Islet of Langerhans (tissue), 1 donor: ENCODE measurements around the gene HTR6.
"Not testable (repeated sequence)": the region's sequence is repeated elsewhere in the genome, so short reads cannot be mapped to it uniquely, and the experiment has no call there.

Experiments
- FAIRE-seq: peaks from one replicate; lab custom pipeline; 2011; peaks lifted over from hg19 to GRCh38; lab: Jason Lieb, UNC

Gene HTR6

DNA sequence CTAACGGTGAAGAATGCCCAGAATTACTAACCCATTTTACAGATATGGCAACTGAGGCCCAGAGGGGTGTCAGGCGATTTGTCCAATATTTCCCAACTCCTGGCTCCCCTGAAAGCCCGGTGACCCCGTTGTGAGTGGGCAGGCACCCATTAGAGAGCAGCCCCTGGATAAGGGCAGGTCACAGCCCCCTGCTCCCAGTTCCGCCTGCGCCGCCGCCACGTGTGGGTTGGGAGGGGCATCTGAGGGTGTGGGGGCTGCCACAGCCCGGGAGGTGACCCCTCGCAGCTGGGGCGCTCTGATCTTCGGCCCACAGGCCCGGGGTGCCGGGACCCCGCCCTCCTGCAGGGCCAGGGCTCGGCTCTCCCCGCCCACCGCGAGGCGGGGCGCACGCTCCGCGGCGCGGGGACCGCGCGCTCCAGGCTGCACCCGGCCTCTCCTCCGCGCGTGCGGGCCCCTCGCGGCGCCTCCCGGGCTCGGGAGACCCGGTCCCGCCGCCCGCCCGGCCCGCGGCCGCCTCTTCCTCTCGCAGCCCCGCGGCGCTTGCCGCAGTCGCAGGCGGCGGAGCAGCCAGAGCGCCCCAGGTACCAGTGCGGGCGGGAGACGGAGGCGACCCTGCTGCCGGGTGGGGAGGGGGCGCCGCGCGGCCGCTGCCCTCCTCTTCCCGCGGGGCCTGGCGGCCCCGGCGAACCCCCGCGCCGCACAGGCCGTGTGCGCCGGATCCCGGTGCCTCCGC, at the start of gene HTR6:
HTR6 (plus strand) TSS at position 423 of the 733 bp plus-strand sequence. CDS start 879 bp downstream, outside the sequence.
- no peak for FAIRE-seq

DNA sequence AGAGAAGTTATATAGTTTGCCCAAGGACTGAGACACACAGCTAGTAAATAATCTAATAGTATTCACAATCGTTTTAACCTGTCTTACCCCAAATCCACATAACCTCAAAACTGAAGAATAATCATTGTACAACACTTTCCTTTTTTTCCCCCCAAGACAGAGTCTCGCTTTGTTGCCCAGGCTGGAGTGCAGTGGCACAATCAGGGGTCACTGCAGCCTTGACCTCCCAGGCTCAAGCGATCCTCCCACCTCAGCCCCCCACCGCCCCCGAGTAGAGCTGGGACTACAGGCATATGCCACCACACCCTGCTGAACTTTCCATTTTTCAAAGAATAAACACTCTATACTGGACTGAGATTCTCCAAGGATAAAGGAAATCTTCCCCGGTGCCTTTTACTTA, 49.2 kb upstream of the HTR6 start:
- no peak for FAIRE-seq

DNA sequence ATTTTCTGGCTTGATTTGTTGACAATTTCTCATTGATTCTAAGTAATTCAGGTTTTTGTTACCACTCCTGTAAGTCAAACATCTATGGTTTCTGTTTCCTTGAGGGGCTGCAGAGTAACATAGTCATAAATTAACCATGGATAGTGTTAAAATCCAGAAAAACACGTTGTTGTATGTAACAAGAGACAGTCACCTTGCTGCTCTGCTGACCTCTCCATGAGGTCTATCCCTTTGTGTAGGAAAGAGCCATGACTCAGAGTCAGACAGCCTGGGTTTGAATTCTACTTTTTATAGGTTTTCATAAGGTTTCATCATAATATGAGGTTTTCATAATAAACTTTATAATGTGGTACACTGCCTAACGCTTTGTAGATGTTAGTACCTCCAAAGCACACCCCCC, 48.2 kb upstream of the HTR6 start:
- no peak for FAIRE-seq

DNA sequence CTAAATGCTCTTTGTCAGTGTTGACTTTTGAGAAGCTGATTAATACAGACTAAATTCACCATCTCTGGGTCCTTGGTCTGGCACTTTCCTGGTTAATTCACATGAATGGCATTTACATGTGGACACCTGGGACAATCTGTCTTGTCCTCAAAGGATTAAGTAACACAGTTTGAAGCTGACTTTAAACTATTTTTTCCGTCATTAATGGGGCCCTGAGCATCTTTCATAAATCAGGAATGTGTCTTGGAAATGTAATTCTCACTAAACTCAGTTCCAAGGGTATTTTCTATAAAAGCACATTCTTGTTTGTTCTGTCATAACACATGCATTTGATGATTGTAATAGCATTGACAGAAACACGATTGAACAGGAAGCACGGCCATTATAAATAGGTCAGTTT, 47.3 kb upstream of the HTR6 start:
- no peak for FAIRE-seq

DNA sequence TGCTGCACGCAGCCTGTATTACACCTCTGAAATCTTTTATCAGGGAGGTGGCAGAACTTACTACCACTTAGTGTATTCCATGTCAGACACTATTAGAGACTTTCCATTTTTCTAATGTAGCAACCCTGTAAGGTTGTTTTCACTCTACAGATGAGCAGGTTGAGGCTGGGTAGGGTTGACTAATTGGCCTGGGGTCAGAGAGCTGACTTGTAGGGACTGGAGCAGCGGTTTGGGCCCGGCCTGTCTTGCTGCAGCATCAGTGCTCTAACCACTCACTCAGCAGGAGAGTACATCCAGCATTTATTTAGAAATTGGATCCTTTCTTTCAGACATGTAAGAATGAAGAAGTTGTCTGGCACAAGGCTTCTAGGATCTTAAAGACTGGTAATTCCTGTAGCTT, 46.2 kb upstream of the HTR6 start:
- FAIRE-seq: no peak

DNA sequence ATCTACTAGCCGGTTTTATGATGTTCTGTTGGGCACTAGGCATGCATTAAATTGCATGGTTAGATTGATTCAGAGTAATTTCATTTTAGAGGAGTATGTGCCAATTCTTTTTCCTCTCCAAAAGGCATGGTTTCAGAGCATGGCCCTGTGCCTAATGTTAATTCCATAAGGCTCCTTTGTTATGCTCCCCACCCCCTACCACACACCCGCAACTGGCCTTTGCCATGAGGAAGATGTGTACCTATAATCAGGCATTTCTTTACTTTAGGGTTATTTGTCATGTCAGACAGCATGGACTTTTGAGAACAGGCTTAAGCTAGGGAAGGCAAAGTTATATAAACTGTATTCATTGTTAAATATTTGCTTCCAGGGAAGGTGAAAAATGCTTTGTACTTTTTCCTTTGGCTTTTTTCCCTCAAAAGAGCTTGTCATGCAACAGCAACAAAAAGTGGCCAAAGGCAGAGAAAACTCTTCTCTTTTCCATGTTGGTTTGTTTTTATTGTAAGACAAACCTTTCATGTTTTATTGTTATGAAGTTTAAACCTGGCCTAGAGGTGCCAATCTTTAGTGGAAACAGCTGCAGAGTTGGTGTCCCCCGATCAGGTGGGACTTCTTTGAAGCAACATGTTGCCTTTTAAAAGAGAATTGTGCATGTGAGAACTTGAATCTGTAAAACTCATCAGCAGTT, 44.8 kb upstream of the HTR6 start:
- FAIRE-seq: no peak

DNA sequence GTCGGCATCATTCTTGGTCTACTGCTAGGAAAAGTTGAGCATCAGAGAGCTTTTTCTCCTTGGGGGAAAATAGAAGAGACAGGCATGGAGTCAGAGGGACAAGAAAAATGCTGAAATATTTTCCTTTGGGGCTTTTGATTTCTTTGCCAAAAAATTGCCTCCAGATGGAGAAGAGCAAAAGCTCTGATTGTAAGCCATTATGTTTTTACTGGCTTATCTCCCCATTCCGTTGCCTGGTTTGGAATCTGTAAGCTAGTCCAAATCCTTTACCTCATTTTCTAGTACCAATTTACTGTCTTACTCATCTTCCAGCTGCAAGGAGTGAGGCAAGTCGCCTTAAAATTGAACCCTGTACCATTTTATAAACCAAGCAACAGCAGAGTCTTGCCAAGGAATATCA, 43.9 kb upstream of the HTR6 start:
- no peak for FAIRE-seq

DNA sequence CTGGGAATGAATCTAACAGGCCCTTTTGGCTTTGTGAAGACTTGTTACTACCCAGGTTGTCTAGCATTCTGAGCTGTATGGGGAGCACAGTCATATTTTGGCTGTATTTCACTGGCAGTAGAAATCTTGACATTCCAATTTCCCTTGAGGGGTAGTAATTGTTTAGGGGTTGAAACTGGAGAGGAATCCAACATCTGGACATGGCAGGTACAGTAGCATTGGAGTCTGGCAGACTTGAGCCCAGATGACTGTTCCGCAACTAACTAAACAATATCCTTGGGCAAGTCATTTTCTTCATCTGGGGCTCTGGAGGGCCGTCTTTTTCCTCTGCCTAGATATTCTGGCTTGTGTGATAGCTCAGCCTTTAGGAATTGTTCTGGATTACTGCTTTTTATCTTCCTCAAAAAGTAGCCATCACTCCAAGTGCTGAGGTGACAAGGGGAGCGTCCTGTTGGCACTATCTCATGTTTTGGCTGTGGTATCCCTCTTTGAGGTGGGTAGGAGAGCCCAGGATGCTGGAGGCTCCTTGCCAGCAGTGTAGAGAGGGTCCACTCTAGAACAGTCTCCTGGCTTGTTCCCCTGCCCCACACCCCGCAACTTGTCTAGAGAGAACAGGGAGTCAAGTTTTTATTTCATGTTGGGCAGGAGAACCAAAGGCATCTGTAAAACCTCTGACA, 43.3 kb upstream of the HTR6 start:
- FAIRE-seq: no peak

DNA sequence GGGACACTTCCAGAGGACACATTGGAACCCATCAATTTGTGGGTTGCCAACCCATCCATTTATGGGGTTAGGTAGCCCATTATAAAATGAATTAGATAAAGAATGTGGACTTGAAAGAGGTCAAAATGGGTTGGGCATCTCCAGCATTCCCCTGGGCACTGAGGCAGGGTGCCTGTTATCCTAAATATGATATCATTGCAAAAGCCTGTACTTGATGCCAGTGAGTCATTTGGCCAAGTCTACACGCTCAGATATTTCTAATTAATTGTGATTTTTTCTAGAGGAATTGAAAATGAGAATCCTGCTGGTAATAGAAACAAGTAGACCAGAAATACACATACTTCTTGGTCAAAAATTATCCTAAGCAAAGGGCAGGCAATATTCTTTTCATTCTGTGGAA, 42.5 kb upstream of the HTR6 start:
- no peak for FAIRE-seq

DNA sequence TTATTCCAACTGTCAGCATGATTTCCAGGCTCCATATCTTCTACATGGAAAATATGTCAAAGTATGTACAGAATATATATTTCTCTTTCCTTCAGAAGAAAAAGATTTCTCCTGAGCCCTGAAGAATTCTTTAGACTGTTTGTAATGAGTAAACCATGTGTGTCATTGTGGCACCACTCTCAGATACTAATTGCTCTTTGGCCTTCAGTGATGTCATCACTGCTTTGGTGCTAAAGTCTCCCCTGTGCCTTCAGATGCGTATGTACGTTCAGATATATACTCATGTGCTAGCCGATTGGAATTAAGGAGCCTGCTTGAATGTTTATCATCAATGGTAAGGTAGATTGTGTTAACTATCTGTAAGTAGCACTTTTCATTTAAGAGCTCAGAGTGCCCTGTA, 41.2 kb upstream of the HTR6 start:
- no peak for FAIRE-seq

DNA sequence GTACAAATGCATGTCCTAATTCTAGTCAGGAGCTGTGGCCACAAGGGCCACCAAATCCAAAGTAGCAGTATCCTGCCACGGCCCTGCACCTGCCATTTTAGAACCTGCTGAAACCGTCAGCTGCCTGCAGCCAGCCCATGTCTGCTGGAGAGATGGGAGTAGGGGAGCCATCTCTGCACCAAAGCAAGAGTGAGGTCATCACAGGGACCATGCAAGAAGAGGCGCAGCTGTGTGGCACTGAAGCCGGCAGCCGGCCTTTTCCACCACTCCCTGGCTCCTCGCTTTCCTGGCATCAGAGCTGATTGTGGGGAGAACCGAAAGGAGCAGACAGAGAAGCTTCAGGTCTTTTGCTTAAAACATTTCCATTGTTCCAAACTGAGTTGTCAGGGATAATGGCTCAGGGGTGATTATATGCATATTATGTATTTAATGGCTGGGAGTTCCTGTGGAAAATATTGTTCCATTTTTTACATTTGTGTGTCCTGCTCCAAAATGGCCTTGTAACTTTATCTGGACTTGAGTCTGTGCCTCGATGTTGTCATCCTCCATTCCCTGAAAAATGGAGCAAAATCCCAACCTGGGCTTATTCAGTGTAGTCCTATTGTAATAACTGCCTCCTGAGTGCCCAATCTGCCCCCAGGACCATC, 39.3 kb upstream of the HTR6 start:
- FAIRE-seq: no peak

DNA sequence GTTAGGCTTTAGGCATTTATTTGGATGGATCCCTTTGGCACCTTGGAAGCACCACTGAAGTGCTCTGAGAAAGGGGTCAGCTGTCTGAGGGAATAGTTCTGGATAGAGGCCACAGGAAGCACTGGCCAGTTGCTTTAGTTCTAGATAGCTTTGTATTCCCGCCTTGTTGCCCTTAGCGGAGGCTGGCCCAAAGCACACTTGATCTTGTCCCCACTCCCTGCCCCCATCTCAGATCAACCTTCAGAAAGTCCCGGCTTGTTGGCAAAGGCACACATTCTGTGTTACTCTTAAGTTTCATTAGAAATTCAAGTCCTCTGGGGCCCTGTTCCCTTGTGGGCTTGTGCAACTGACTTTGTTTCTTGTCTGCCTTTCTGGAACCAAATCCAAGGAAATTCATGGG, 35.8 kb upstream of the HTR6 start:
- no peak for FAIRE-seq

DNA sequence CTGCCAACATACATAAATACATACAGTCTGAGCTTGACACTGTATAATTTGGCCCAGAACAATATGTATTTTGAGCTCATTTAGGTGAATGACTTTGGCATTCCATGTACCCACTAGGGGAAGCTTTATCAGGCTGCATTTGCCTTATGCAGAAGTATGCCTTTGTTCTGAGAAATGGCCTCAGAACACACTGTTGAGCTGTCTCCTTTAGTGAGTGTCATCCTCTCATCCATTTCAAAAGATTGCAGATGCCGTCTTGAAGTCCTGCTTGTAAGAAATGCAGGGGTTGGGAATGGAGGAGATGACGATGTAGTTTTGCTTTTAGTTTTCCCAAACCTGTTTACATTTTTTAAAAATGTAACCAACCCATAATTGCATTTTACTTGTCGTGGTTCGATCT, 35.3 kb upstream of the HTR6 start:
- no peak for FAIRE-seq

DNA sequence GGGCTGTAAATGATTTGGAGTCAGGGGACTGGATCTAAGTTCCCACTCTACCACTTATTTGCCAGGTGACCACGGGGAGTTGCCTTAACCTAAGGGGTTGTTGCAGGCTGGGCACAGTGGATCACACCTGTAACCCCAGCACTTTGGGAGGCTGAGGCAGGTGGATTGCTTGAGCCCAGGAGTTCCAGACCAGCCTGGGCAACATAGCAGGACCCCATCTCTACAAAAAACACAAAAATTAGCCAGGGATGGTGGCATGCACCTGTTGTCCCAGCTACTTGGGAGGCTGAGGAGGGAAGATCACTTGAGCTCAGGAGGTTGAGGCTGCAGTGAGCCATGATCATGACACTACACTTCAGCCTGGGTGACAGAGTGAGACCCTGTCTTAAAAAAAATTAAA, 34.5 kb upstream of the HTR6 start:
- FAIRE-seq: not testable (repeated sequence)

DNA sequence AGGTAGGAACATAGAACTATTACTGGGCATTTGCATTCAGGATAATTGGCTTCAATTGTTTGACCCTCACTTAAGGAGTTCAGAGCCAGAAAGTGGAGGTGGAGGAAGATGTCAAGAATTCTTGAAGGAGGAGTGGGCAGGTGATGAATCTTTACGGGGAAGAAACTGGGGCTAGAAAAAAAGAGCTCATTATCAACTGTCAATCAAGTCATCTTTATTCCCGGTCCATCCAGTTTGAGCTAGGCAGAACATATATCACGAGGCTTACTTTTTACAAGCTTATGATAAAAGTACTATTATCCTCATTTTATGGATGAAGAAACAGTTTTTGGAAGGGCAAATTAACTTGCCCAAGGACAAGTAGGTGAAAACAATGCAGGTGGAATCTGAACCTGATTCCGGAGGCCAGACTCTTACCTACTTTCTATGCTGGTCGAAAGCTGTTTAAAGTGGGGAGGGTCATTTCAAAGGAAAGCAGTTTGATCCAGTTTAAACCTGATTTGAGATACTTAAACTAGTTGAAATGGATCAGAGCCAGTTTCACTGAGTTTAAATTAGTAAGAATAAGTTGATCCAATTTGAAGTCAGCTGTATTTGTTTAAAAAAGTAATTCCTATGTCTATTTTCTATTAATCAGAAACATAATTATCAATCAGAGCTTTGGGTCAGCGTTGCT, 33.8 kb upstream of the HTR6 start:
- no peak for FAIRE-seq

DNA sequence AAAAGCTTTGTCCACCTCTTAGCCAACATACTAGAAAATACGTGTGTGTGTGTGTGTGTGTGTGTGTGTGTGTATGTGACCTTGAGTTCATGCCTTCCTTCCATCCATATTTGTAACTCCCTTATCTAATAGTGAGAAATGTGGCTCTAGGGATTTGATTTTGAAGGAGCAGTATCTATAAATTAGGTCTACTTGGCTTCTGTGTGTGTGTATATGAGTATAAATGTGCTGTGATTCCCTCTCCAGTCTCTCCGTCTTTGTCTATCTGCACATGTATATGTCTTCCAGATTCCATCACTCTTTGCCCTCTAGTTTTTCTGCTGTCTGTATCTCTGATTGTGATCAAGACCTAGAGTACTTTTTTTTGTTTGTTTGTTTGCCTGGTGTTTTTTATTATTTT, 32.5 kb upstream of the HTR6 start:
- no peak for FAIRE-seq

DNA sequence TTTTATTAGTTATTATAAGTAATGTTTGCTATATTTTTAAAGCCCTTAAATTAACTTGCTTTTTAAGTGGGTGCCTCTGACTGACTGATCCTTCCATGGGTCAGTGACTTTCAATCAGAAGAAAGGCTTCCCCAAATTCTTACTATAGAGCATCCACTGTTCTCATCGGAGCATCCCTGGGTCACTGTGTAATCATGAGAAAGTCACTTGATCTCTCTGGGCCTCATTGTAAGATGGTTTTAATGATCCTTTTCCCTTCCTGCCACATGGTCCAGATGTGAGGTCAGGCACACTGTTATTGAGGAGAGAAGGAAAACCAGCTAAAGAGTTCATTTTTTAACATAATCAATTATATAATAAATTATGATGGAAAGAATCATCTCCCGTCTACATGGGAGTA, 31.6 kb upstream of the HTR6 start:
- no peak for FAIRE-seq

DNA sequence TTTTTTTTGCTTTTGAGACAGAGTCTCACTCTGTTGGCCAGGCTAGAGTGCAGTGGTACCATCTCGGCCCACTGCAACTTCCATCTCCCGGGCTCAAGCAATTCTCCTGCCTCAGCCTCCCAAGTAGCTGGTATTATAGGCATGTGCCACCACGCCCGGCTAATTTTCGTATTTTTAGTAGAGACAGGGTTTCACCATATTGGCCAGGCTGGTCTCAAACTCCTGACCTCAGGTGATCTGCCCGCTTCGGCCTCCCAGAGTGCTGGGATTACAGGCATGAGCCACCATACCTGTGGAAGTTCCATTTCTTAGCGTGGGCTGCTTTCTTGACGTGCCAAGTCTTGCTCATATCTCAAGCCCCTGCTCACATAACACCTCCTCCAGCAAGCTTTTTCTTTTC, 29.6 kb upstream of the HTR6 start:
- FAIRE-seq: not testable (repeated sequence)

DNA sequence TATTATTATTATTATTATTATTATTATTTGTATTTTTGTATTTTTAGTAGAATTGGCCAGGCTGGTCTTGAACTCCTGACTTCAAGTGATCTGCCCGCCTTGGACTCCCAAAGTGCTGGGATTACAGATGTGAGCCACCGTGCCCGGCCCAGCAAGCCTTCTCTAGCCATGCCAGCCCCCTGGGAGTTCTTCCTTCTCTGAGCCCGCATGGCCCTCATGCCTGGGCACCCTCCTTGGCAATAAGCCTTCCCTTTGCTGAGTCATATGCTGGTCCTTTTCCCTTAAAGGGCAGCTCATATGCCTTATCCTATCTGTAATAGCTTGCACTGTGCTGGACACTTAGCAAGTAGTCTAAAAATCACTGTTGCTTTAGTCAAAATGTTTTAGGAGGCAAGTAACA, 29.0 kb upstream of the HTR6 start:
- no peak for FAIRE-seq

DNA sequence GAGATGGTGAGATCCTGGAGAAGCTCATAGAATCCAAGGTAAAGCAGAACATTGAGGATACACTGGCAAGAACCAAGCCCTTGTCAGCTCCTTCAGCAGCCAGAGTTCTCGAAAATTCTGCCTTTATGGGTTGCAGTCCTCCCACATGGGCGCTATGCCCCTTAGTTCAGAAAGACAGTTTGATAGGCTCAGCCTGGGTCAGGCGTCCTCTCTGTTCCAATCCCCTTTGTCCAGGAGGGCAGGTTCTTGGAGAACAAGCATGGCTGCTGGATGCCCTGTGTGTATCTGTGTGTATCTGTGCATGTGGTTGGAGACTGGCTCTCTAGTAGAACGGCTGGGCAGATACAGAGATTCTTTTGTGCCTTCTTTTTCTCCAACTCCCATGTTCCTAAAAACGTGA, 28.6 kb upstream of the HTR6 start:
- FAIRE-seq: no peak

DNA sequence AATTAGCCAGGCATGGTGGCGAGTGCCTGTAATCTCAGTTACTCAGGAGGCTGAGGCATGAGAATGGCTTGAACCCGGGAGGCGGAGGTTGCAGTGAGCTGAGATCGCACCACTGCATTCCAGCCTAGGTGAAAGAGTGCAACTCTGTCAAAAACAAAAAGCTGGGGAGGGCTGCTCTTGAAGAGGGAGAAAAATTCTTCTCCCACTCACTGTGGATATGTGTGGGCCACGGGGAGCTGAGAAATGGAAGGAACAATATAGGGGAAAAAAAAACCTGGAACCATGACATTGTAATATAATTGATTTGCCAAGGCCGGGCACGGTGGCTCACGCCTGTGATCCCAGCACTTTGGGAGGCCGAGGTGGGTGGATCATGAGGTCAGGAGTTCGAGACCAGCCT, 27.9 kb upstream of the HTR6 start:
- not testable (repeated sequence) for FAIRE-seq

DNA sequence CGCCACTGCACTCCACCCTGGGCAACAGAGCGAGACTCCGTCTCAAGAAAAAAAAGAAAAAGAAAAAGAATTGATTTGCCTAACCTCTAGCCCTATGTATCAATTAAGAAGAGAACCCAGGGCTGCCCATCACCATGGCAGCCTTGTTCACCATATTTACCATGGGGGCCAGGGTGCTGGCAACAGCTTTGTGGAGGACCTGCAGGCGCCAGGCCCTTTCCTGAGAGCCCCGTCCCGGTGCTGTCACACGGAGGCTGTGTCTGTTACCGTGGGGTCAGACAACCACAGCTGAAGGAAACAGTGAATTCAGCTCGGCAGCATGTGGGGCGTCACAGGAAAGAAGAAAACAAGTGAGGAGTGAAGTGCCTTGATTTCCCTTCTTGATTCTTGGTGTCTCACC, 27.1 kb upstream of the HTR6 start:
- FAIRE-seq: no peak

DNA sequence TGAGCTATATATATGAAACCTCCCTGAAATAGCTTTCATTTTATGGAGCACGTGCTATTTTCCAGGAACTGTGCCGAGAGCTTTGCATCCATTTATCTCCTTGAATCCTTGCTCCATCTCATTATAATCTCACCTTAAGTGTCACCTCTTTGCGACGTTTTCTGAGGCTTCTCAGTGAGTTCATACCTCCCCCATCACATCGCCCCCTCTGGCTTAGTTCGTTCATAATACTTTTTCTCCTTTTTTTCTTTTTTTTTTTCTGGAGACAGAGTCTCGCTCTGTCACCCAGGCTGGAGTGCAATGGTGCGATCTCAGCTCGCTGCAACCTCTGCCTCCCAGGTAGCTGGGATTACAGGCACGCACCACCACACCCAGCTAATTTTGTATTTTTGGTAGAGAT, 25.4 kb upstream of the HTR6 start:
- FAIRE-seq: not testable (repeated sequence)
